ENCODE results near the gene UPK2. TPM values are rescaled to one million over a fixed set of nuclear protein-coding genes. Genes with fewer than 3 reads are reported as not detected.

Gene UPK2
- total RNA-seq, 1 donor from 2014 or later, result 0.41 TPM

DNA sequence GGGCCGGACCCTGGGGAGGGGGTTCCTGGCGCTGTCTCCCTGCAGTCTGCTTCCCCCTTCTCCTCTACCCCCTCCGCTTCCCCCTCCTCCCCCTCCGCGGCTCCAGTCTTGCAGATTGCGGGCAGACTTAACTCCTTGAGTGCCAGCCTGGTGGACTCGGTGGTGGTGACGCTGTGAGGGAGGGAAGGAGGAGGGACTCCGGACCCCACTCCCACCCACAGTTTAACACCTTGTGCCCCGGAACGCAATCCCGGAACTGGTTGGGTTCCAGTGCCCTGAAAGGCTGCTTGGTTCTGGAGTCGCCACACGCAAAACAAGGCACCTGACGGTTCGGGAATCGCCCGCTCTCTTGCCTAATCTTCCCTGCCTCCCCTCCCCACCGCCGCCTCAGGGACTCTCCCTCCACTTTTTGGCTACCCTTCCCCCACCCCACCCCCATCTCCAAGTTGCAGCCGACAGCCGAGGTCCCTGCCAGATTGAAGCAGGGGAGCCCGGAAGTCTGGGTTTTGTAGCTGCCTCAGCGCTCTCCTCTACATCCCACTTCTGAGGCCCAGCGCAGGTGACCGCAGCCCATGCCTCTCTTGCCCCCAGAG lies 26.5 kb upstream of the UPK2 start:
- Mint-ChIP-seq H3K9me3 (ENCODE audit: low read depth) (no peaks in the 10 kb centered on the region), H3K27me3 (peaks cover 9% of the 10 kb centered on the region), H3K4me3 (ENCODE audit: low read depth) (peak overlapping the region; percentile 94), H3K36me3 (ENCODE audit: insufficient read depth) (no peaks in the 10 kb centered on the region), H3K27ac (peak overlapping the region; percentile 97), H3K4me1 (ENCODE audit: low read depth) (peaks cover 16% of the 10 kb centered on the region)
- TF ChIP-seq, protein P1, sequence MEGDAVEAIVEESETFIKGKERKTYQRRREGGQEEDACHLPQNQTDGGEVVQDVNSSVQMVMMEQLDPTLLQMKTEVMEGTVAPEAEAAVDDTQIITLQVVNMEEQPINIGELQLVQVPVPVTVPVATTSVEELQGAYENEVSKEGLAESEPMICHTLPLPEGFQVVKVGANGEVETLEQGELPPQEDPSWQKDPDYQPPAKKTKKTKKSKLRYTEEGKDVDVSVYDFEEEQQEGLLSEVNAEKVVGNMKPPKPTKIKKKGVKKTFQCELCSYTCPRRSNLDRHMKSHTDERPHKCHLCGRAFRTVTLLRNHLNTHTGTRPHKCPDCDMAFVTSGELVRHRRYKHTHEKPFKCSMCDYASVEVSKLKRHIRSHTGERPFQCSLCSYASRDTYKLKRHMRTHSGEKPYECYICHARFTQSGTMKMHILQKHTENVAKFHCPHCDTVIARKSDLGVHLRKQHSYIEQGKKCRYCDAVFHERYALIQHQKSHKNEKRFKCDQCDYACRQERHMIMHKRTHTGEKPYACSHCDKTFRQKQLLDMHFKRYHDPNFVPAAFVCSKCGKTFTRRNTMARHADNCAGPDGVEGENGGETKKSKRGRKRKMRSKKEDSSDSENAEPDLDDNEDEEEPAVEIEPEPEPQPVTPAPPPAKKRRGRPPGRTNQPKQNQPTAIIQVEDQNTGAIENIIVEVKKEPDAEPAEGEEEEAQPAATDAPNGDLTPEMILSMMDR (IDR thresholded peaks at IDR 0.05; ENCODE audit: unreplicated experiment), result no peak
- DNase-seq (ENCODE audit: low spot score, unreplicated experiment), result peak; percentile 73

DNA sequence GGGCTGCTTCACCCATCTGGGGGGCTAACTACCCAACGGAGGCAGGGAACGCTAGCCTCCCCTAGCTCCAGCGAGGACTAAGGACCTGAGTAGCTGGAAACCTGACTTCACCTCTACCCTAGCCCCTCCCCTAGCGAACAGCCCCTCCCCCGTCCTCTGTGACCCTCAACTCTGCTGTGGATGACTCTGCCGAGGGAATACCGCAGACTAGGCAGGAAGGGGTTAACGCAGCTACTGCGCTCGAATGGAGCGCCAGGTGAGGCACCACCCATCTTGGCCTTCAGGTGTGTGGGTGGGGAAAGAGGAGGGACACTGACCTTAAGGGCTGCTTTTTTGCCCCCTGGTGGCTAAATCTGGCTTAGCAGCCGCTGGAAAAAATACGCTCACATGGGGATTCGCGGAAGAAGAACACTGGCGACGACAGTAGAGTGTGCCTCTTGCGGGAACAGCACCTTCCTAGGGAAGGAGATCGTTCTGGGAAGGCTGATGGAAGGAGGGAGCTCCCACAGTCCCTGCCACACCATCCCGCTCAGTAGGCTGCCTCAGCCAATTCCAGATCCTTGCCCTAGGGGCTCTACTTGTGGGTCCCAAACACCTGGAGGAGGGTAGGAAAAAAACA lies 25.9 kb upstream of the UPK2 start:
- Mint-ChIP-seq H3K4me1 (ENCODE audit: low read depth) (peaks cover 15% of the 10 kb centered on the region), H3K36me3 (ENCODE audit: insufficient read depth) (no peaks in the 10 kb centered on the region), H3K27me3 (peaks cover 9% of the 10 kb centered on the region), H3K9me3 (ENCODE audit: low read depth) (no peaks in the 10 kb centered on the region), H3K4me3 (ENCODE audit: low read depth) (peak overlapping the region; percentile 94), H3K27ac (peak overlapping the region; percentile 97)
- TF ChIP-seq, protein P1 (IDR thresholded peaks at IDR 0.05; ENCODE audit: unreplicated experiment), result peak; percentile 87
- peak; percentile 92 for DNase-seq (ENCODE audit: low spot score, unreplicated experiment)

DNA sequence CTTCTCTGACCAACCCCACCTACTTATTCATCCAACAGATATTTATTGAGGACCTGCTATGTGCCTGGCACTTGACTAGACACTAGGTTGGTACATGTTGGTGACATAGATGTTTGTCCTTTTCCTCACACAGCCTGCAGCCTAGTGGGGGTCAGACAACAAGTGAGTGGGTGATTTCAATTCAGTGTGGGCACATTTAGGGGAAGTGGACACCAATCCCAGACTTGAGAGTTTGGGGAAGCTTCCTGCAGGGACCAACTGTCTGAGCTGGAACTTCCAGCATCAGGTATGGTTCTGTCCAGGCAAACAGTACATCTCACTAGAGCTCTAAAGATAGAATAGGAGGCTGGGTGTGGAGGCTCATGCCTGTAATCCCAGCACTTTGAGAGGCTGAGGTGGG lies 24.5 kb upstream of the UPK2 start:
- Mint-ChIP-seq H3K27ac (no peak overlapping the region), H3K27me3 (peaks cover 9% of the 10 kb centered on the region), H3K36me3 (ENCODE audit: insufficient read depth) (no peaks in the 10 kb centered on the region), H3K9me3 (ENCODE audit: low read depth) (no peaks in the 10 kb centered on the region), H3K4me3 (ENCODE audit: low read depth) (no peak overlapping the region), H3K4me1 (ENCODE audit: low read depth) (peaks cover 10% of the 10 kb centered on the region)
- TF ChIP-seq, protein P1 (IDR thresholded peaks at IDR 0.05; ENCODE audit: unreplicated experiment), result no peak
- DNase-seq (ENCODE audit: low spot score, unreplicated experiment), result no peak

DNA sequence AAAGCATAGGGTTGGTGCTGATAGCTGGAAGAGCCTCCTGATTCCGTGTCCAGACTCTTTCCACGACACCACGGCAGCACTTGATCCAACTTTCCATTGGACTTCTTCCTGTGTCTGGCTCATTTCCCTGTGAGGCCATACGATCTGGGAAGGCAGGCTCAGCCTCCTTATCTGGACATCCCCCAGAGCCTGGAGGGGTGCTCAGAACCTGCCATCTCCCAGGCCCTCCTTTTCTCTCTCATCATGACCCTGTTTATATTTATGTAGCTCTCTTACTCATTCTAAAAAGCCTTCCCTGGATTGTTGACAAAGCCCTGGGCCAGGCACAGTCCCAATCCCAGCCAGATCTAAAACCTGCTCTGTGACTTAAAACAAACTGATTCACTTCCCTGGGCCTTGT lies 22.6 kb upstream of the UPK2 start:
- peak overlapping the region; percentile 1 for H3K27ac Mint-ChIP-seq
- H3K4me3 Mint-ChIP-seq (ENCODE audit: low read depth), result no peak overlapping the region
- H3K27me3 Mint-ChIP-seq, result peaks cover 16% of the 10 kb centered on the region
- TF ChIP-seq, protein P1 (IDR thresholded peaks at IDR 0.05; ENCODE audit: unreplicated experiment), result no peak
- H3K36me3 Mint-ChIP-seq (ENCODE audit: insufficient read depth), result no peaks in the 10 kb centered on the region
- peaks cover 3% of the 10 kb centered on the region for H3K4me1 Mint-ChIP-seq (ENCODE audit: low read depth)
- DNase-seq (ENCODE audit: low spot score, unreplicated experiment), result no peak
- H3K9me3 Mint-ChIP-seq (ENCODE audit: low read depth), result no peaks in the 10 kb centered on the region

DNA sequence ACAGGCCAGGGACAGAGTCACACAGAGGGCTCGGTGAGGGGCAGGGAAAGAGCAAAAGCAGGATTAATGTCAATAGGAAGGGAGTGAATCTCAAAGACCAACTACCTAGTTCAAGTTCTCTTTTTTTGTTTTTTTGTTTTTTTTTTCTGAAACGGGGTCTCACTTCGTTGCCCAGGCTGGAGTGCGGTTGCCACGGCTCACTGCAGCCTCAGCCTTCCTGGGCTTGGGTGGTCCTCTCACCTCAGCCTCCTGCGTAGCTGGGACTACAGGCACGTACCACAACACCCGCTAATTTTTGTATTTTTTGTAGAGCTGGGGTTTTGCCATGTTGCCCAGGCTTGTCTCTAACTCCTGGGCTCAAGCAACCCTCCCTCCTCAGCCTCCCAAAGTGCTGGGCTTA lies 20.7 kb upstream of the UPK2 start:
- DNase-seq (ENCODE audit: low spot score, unreplicated experiment), result no peak
- Mint-ChIP-seq H3K27ac (no peak overlapping the region), H3K4me3 (ENCODE audit: low read depth) (no peak overlapping the region), H3K27me3 (peaks cover 25% of the 10 kb centered on the region), H3K36me3 (ENCODE audit: insufficient read depth) (no peaks in the 10 kb centered on the region), H3K9me3 (ENCODE audit: low read depth) (no peaks in the 10 kb centered on the region), H3K4me1 (ENCODE audit: low read depth) (peaks cover under 1% of the 10 kb centered on the region)
- TF ChIP-seq, protein P1 (IDR thresholded peaks at IDR 0.05; ENCODE audit: unreplicated experiment), result no peak

Measured in progenitor cell of endocrine pancreas (in vitro differentiated cells).